NCI-H460 (cell line): ENCODE results near the gene MED16. TPM values are rescaled to one million over a fixed set of nuclear protein-coding genes. Genes with fewer than 3 reads are reported as not detected.
"Not testable (repeated sequence)": the region's sequence is repeated elsewhere in the genome, so short reads cannot be mapped to it uniquely, and the experiment has no call there.

Experiments
- DNase-seq: peaks from one replicate; pipeline ENCODE4 v3.0.0-alpha.2; 2016; ENCODE audit warnings: low read depth; ENCODE audit errors: extremely low read depth
- small RNA-seq, 2 experiments: library from RNA; depleted of rRNA; stranded (forward); fragments of <200 nt; gene quantifications; one replicate each; pipeline ENCODE3, GENCODE V24; 2014
- total RNA-seq: library from RNA; depleted of rRNA; stranded (reverse); fragments of >200 nt; shearing (Covaris generic); gene quantifications from 2 replicates; pipeline ENCODE4 v1.2.3, GENCODE V29; 2014; rRNA removed

MED16 gene
- total RNA-seq, 1 experiment from 2014 or later: 10.3 TPM

- no peak for DNase-seq
Observed at GRCh38 chr19:840519-841206, 52.3 kb downstream of the MED16 start, which contains the start of gene PRTN3. Gene PRTN3, plus strand, starts transcription at chr19:840999. Its CDS starts 10 bp downstream, at chr19:841009.

- DNase-seq: no peak
Observed at GRCh38 chr19:835210-835810, 57.7 kb downstream of the MED16 start.

DNA sequence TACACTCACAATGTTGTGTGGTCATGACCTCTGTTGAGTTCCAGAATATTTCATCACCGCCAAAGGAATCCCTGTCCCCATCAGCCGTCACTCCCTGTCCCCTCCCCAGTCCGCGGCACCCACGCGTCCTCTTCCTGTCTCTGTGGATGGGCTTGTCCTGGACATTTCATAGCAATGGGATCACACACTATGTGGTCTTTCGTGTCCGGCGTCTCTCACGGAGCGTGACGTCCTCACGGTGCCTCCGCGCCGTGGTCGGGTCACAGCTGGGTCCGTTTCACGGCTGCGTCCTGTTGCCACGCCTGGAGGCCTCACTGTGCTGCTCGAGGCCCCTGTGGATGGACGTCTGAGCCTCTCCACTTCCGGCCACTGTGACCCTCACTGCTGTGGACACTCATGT, 58.8 kb downstream of the MED16 start:
- DNase-seq: no peak

GRCh38 chr19:831407-832369, 61.3 kb downstream of the MED16 start:
- DNase-seq: no peak

- no peak for DNase-seq
Observed at GRCh38 chr19:829129-829758, 63.7 kb downstream of the MED16 start.

GRCh38 chr19:827710-828321, 65.2 kb downstream of the MED16 start, which contains the start of gene AZU1:
Gene AZU1, plus strand, starts transcription at chr19:827837. Its CDS starts 10 bp downstream, at chr19:827847.
- no peak for DNase-seq

DNA sequence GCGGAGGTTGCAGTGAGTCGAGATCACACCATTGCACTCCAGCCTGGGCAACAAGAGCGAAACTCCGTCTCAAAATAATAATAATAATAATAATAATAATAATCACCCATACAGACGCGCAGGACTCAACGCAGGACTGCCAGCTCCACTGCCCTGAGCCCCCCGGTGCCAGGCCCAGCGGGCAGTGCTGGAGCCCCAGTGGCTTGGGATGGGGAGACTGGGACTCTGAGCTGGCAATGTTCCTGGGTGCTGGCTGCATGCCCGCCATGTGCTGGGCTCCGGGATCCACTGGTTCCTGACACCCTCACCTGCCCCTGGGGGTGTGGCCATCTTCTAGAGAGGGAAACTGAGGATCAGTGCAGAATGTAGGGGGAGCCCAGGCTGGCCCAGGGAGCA, 65.7 kb downstream of the MED16 start:
- no peak for DNase-seq

DNA sequence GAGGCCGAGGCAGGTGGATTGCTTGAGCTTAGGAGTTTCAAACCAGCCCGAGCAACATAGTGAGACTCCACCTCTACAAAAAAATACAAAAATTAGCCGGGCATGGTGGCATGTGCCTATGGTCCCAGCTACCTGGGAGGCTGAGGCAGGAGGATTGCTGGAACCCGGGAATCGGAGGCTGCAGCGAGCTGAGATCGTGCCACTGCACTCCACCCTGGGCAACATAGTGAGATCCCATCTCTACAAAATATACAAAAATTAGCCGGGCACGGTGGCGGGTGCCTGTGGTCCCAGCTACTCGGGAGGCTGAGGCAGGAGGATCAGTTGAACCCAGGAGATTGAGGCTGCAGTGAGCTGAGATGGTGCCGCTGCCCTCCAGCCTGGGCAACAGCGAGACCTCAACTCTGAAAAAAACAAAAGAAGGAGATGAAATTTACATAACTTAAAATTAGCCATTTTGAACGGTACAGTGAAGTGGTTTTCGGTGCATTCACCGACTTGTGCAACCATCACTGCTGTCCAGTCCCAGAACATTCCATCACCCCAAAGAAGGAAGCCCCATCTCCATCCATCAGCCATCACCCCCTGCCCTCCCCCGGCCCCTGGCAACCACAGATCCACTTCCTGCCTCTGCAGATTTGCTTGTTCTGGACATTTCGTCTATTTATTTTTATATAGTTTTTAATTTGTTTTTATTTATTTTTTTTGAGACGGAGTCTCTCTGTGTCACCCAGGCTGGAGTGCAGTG, 66.9 kb downstream of the MED16 start:
- DNase-seq: no peak

DNA sequence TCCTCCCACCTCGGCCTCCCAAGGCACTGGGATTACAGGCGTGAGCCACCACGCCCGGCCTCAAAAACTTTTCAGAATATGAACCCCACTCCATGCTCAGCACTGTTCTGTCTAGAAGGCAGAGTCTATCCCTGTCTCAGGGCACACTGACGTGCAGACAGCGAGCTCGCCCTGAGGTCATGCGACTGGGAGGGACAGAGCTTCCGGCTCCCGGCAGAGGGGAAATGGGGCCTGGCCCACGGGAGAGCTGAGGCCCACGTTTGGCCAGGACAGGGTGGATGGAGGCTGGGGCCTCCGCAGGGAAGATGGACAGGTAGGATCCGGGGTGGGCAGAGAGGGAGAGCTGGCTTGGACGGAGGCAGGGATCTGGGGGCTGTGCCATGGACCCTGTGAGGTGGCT, 68.1 kb downstream of the MED16 start:
- no peak for DNase-seq

- no peak for DNase-seq
Observed at GRCh38 chr19:823565-824121, 69.3 kb downstream of the MED16 start.

DNA sequence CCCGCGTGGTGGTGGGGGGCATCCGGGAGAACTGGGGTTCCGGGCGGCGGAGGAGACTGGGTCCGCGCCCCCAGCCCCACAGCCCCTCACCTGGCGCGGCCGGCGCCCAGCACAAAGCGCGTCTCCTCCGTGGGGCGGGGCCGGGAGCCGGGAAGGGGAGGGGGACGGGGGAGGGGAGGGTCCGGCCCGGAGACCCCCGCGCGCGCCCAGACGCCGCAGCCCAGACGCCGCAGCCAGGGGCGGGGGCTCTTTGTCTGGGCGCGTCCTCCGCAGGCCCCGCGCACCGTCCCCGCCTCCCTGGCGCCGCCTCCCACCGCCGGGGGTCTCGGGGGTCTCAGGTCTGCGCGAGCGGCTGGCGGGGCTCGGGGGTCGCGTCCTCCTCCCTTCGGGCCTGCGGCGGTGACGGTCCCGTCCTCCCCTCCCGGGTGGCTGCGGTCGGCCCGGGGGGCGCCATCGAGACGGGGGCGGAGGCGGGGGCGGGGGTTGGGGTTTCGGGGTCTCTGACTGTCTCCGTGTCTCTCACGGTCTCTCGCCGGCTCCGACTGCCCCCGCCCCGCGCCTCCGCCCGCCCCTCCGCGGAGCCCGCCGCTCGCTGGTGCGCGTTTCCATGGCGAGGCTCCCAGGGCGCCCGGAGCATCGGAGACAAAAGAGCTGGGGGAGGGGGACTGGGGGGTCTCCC, 71.0 kb downstream of the MED16 start, which contains the start of gene PLPPR3:
TSS of gene PLPPR3 (minus strand) at position 131 of the 679 bp plus-strand sequence. CDS start 396 bp downstream, outside the sequence.
- no peak for DNase-seq

DNA sequence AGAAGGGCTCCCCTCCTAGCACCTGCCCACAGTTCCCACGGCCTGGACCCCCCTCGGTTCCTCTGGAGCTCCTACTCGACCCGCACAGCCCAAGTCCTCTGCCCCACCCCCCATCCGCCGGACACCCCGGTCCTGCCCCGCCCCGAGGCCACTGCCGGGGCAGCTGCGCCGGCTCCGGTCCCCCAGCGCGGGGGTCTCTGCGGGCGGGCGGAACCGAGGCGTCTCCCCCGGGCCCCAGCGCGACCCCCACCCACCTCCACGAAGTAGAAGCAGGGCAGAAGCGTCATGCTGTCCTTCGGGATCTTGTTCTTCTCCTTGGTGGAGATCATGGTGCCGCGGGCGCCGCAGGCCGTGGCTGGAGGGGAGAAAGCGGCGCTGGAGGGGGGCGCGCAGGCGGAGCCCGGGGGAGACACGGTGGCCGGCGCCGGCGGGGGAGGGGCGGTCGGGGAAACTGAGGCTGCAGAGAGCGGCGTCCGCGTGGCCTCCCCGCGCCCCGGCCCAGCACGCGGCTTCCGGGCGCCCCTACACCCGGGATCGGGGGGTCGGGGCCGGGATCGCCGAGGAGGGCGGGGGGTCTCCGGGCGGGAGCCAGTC, 71.7 kb downstream of the MED16 start:
- no peak for DNase-seq

GRCh38 chr19:820212-820611, 72.8 kb downstream of the MED16 start:
- not testable (repeated sequence) for DNase-seq

Small RNAs within 50 kb of the gene (small RNA-seq; reads per million reads assigned to genes)
- 0.35 to 1.2 reads per million in 2 experiments for gene RNU6-9

Other genes starting within 250 kb of the MED16 start
- gene RNF126, start 230.0 kb downstream of the MED16 start, total RNA-seq: 27.0 and 33.5 TPM in 2 replicates
- 43.3 and 51.7 TPM in 2 replicates for gene FSTL3, start 216.8 kb downstream of the MED16 start, total RNA-seq
- gene PRSS57, start 197.7 kb downstream of the MED16 start, total RNA-seq: not detected in 2 replicates
- 4.2 and 7.6 TPM in 2 replicates for gene PALM, start 184.3 kb downstream of the MED16 start, total RNA-seq
- gene MISP, start 142.1 kb downstream of the MED16 start, total RNA-seq: 24.1 and 30.1 TPM in 2 replicates
- 236 and 249 TPM in 2 replicates for gene PTBP1, start 95.7 kb downstream of the MED16 start, total RNA-seq
- 2.6 and 3.0 TPM in 2 replicates for gene PLPPR3, start 71.2 kb downstream of the MED16 start, total RNA-seq
- 0.35 TPM in 1 of 2 replicates, not detected in the other for gene AZU1, start 65.3 kb downstream of the MED16 start, total RNA-seq
- 0.50 and 1.4 TPM in 2 replicates for gene PRTN3, start 52.2 kb downstream of the MED16 start, total RNA-seq
- gene ELANE, start 40.9 kb downstream of the MED16 start, total RNA-seq: 0.40 TPM in 1 of 2 replicates, not detected in the other
- 9.2 and 14.1 TPM in 2 replicates for gene CFD, start 33.5 kb downstream of the MED16 start, total RNA-seq
- gene RNU6-9, start 297 bp upstream of the MED16 start, total RNA-seq: not detected in 2 replicates
- 28.6 and 35.1 TPM in 2 replicates for gene R3HDM4, start 20.0 kb upstream of the MED16 start, total RNA-seq
- gene KISS1R, start 24.1 kb upstream of the MED16 start, total RNA-seq: not detected in 2 replicates
- 4.9 and 5.4 TPM in 2 replicates for gene ARID3A, start 32.8 kb upstream of the MED16 start, total RNA-seq
- gene WDR18, start 91.2 kb upstream of the MED16 start, total RNA-seq: 54.0 and 59.4 TPM in 2 replicates
- not detected in 2 replicates for gene GRIN3B, start 107.2 kb upstream of the MED16 start, total RNA-seq
- 89.3 and 95.8 TPM in 2 replicates for gene TMEM259, start 127.9 kb upstream of the MED16 start, total RNA-seq
- gene RNU6-2, start 128.3 kb upstream of the MED16 start, total RNA-seq: not detected in 2 replicates
- gene CNN2, start 133.4 kb upstream of the MED16 start, total RNA-seq: 22.2 and 27.5 TPM in 2 replicates
- gene ABCA7, start 146.9 kb upstream of the MED16 start, total RNA-seq: 14.0 and 20.0 TPM in 2 replicates
- gene ARHGAP45, start 174.0 kb upstream of the MED16 start, total RNA-seq: 0.92 and 2.5 TPM in 2 replicates
- 102 and 108 TPM in 2 replicates for gene POLR2E, start 202.2 kb upstream of the MED16 start, total RNA-seq
- gene GPX4, start 210.8 kb upstream of the MED16 start, total RNA-seq: 219 and 260 TPM in 2 replicates